Peyer's patch (tissue), 4 donors: Measurements from ENCODE around the gene CCDC182. TPM values are rescaled to one million over a fixed set of nuclear protein-coding genes. Genes with fewer than 3 reads are reported as not detected.

Experiments
- DNase-seq, 3 donors: peaks; one replicate each; pipeline ENCODE4 v3.0.0-alpha.2; 2017 to 2019
- H3K27ac ChIP-seq, 4 donors: fragments of 200-600 bp; sonication (generic); one replicate each; pipeline ENCODE4 v1.5.1; 2016 to 2019
- H3K27me3 ChIP-seq, 2 donors: fragments of 200-600 bp; sonication (generic); one replicate each; pipeline ENCODE4 v1.5.1; 2019
- H3K36me3 ChIP-seq, 3 donors: fragments of 200-600 bp; sonication (generic); one replicate each; pipeline ENCODE4 v1.5.1; 2016 to 2019
- H3K4me1 ChIP-seq, 4 donors: fragments of 200-600 bp; sonication (generic); one replicate each; pipeline ENCODE4 v1.5.1; 2016 to 2019
- H3K4me3 ChIP-seq, 4 donors: fragments of 200-600 bp; sonication (generic); 1 replicate in 3 of 4; 2 replicates in 1 of 4; pipeline ENCODE4 v1.5.1; 2016 to 2019; ENCODE audit warnings: mild to moderate bottlenecking in 1 of 4
- H3K9me3 ChIP-seq, 4 donors: fragments of 200-600 bp; sonication (generic); one replicate each; pipeline ENCODE4 v1.5.1; 2016 to 2019; ENCODE audit warnings: mild to moderate bottlenecking in 1 of 4
- CTCF ChIP-seq, 6 experiments: fragments of 450-650 bp in 4 of 6; fragments of 200-600 bp in 2 of 6; sonication (generic) in 1 of 6; IDR thresholded peaks; one replicate each; pipeline ENCODE4 v1.5.1; 2017 to 2019; ENCODE audit warnings: antibody characterized with exemption in 6 of 6, mild to moderate bottlenecking in 3 of 6, moderate library complexity in 1 of 6
- POLR2A ChIP-seq, 2 donors: fragments of 450-650 bp; IDR thresholded peaks; one replicate each; pipeline ENCODE4 v1.5.1; 2017; ENCODE audit warnings: antibody characterized with exemption in 2 of 2, mild to moderate bottlenecking in 2 of 2, moderate library complexity in 2 of 2
- total RNA-seq, 4 donors: library from RNA; depleted of rRNA; stranded (reverse); fragments of >200 nt; gene quantifications; one replicate each; pipeline ENCODE4 v1.1.0, GENCODE V29; 2016

Gene CCDC182
- total RNA-seq, 4 donors from 2014 or later: not detected

- DNase-seq: no peak
- TF ChIP-seq CTCF (IDR thresholded peaks at IDR 0.05) (no peak), POLR2A (IDR thresholded peaks at IDR 0.05) (no peak)
- Histone ChIP-seq H3K4me1 (no peaks in the 10 kb centered on the region), H3K36me3 (no peaks in the 10 kb centered on the region), H3K27me3 (no peaks in the 10 kb centered on the region), H3K9me3 (no peaks in the 10 kb centered on the region), H3K4me3 (no peak overlapping the region), H3K27ac (no peak overlapping the region)
These were observed 22.4 kb downstream of the CCDC182 start for GRCh38 chr17:57722704-57723043.

DNA sequence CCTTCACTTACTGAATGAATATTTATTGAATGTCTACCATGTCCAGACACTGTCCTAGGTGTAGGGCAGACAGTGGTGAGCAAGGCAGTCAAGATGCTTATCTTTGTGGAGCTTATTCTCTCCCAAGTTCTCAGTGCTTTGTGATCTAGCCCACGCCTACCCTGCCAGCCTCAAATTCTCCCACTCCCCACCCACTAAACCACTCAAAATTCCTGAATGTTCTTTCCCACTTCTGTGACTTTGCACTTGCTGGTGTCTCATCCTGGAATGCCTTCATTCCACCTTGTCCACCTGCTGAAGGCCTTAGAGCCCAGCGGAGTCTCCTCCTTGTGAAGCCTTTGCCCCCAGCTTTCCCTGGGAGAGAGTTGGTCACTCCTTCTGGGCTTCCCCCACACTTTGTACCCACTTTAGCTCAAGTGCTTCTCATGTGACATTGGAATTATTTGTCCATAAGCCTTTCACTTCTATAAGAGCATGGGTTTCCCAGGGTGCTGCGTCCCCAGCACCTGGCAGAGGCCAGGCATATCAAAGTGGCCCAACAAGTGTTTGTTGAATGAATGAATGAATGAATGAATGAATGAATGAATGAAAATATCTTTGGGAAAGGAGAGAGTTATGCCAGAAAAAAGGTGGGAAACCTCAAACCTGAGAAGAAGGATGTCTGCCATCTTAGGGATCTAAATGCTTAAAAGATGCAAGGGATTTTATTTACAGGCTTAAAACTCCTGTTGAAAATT is 23.0 kb downstream of the CCDC182 start:
- H3K27me3 ChIP-seq: no peaks in the 10 kb centered on the region
- H3K27ac ChIP-seq: no peak overlapping the region
- H3K4me1 ChIP-seq: no peaks in the 10 kb centered on the region
- H3K36me3 ChIP-seq: no peaks in the 10 kb centered on the region
- no peak overlapping the region for H3K4me3 ChIP-seq
- no peaks in the 10 kb centered on the region for H3K9me3 ChIP-seq
- TF ChIP-seq CTCF (IDR thresholded peaks at IDR 0.05) (no peak), POLR2A (IDR thresholded peaks at IDR 0.05) (no peak)
- DNase-seq: no peak

- no peaks in the 10 kb centered on the region for H3K36me3 ChIP-seq
- no peak for TF ChIP-seq POLR2A (IDR thresholded peaks at IDR 0.05)
- no peak for TF ChIP-seq CTCF (IDR thresholded peaks at IDR 0.05)
- DNase-seq: peak in 1 of 3 donors; percentile 22
These were observed 24.6 kb downstream of the CCDC182 start for GRCh38 chr17:57720386-57721035.

GRCh38 chr17:57718878-57719277 is 26.2 kb downstream of the CCDC182 start:
- no peaks in the 10 kb centered on the region for H3K36me3 ChIP-seq
- H3K27ac ChIP-seq: no peak overlapping the region
- TF ChIP-seq CTCF (IDR thresholded peaks at IDR 0.05): no peak
- no peak for TF ChIP-seq POLR2A (IDR thresholded peaks at IDR 0.05)
- no peak overlapping the region for H3K4me3 ChIP-seq
- H3K4me1 ChIP-seq: peaks cover 0 to 5% (median 0%) of the 10 kb centered on the region in 4 donors
- no peaks in the 10 kb centered on the region for H3K27me3 ChIP-seq
- no peak for DNase-seq
- H3K9me3 ChIP-seq: no peaks in the 10 kb centered on the region

More at GRCh38 chr17:57720386-57721035, 24.6 kb downstream of the CCDC182 start:
- no peaks in the 10 kb centered on the region for H3K4me1 ChIP-seq
- H3K4me3 ChIP-seq: no peak overlapping the region
- H3K9me3 ChIP-seq: no peaks in the 10 kb centered on the region
- H3K27ac ChIP-seq: no peak overlapping the region
- no peaks in the 10 kb centered on the region for H3K27me3 ChIP-seq

DNA sequence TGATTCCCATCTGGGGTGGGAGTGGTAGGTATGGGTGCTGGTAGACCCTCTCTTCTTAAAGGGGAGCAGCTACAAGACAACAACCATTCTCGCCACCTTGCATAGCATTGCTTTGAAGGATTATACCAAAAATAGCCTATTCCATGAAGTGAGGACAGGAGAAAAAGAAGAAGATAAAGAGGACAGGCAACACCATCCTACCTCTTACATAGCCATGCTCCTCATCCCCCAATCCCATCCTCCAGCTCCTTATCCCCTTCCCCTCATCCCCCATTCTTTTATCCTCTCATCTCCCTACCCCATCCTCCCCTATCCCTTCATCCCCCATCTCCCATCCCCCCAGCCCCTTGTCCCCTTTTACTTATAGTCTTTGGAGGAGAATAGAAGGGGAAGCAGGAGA is 29.1 kb downstream of the CCDC182 start:
- no peaks in the 10 kb centered on the region for H3K9me3 ChIP-seq
- peaks cover 0 to 5% (median 0%) of the 10 kb centered on the region in 4 donors for H3K4me1 ChIP-seq
- no peak for DNase-seq
- H3K27ac ChIP-seq: no peak overlapping the region
- TF ChIP-seq POLR2A (IDR thresholded peaks at IDR 0.05): no peak
- no peak for TF ChIP-seq CTCF (IDR thresholded peaks at IDR 0.05)
- no peaks in the 10 kb centered on the region for H3K36me3 ChIP-seq
- H3K4me3 ChIP-seq: no peak overlapping the region
- H3K27me3 ChIP-seq: no peaks in the 10 kb centered on the region
